K562 (cell line): Measurements from ENCODE around the gene QKI.

Experiments used
- CBX8 ChIP-seq: fragments of 200-600 bp; sonication (generic); IDR thresholded peaks from 2 replicates; pipeline ENCODE4 v1.6.1; 2012; ENCODE audit warnings: borderline replicate concordance, mixed run types, low read depth, mild to moderate bottlenecking, moderate library complexity, mixed read lengths, low read length, control low read depth, inconsistent platforms; ENCODE audit not compliant: poor library complexity, severe bottlenecking; ENCODE audit errors: extremely low read depth
- CHD2 ChIP-seq: IDR thresholded peaks from 2 replicates; pipeline ENCODE4 v1.6.1; 2011; ENCODE audit warnings: low read depth, low read length
- EZH2 ChIP-seq: IDR thresholded peaks from 2 replicates; pipeline ENCODE4 v1.6.1; 2012; ENCODE audit warnings: low read depth, mild to moderate bottlenecking, inconsistent platforms, low read length, borderline replicate concordance
- PHF20 ChIP-seq: fragments of 450-650 bp; IDR thresholded peaks from 2 replicates; pipeline ENCODE4 v1.6.1; 2018; ENCODE audit not compliant: partially characterized antibody
- ZNF124 ChIP-seq: sonication (generic); formaldehyde crosslinking; IDR thresholded peaks from 2 replicates; pipeline ENCODE4 v1.8.1; 2022; ENCODE audit warnings: missing genetic modification reagents

GRCh38 chr6:163525926-163526325 lies 111.4 kb downstream of the QKI start:
- TF ChIP-seq EZH2 = no peak
- no peak for TF ChIP-seq PHF20
- TF ChIP-seq CHD2 = no peak
- no peak for TF ChIP-seq ZNF124
- no peak for TF ChIP-seq CBX8
